IMR-90 (cell line): Measurements from ENCODE around the gene ZNF775. TPM values are rescaled to one million over a fixed set of nuclear protein-coding genes. Genes with fewer than 3 reads are reported as not detected.

ENCODE experiments used
- ATAC-seq: fragments of 200-7000 bp; cut with Tn5 transposase; 2 replicates; pipeline ENCODE4 v1.9.1; 2020; ENCODE audit warnings: low read depth, mild to moderate bottlenecking, moderate library complexity
- BruUV-seq: library from RNA; stranded (reverse); fragments of 400-500 nt; replicated peaks from 2 replicates; lab custom pipeline; 2021; lab: Mats Ljungman, UMichigan
- CTCF ChIA-PET: fragments of 300-600 bp; formaldehyde crosslinking; extraction: SDS; loops from one replicate; lab custom pipeline; 2021; ENCODE audit warnings: antibody characterized with exemption; lab: Yijun Ruan, JAX
- POLR2A ChIA-PET: fragments of 300-600 bp; sonication (Branson Sonifier 250); formaldehyde crosslinking; loops from one replicate; lab custom pipeline; 2022; ENCODE audit warnings: antibody characterized with exemption; ENCODE audit not compliant: unreplicated experiment; lab: Charles Lee
- DNase-seq: peaks from one replicate; pipeline ENCODE4 v3.0.0; 2013
- H2AFZ ChIP-seq: replicated peaks from 2 replicates; pipeline ENCODE3; 2013; ENCODE audit warnings: low read length, mild to moderate bottlenecking; ENCODE audit not compliant: poor library complexity
- H2AK5ac ChIP-seq: 2 replicates; pipeline ENCODE4 v1.6.1; 2013; ENCODE audit warnings: low read depth, low read length, inconsistent platforms
- H2AK9ac ChIP-seq: replicated peaks from 2 replicates; pipeline ENCODE3; 2013; ENCODE audit warnings: mild to moderate bottlenecking, low read depth, low read length, moderate library complexity; ENCODE audit not compliant: poor library complexity
- H2BK120ac ChIP-seq: 2 replicates; pipeline ENCODE4 v1.6.1; 2013; ENCODE audit warnings: low read depth, low read length, inconsistent platforms
- H2BK15ac ChIP-seq: 3 replicates; pipeline ENCODE4 v1.6.1; 2013; ENCODE audit warnings: low read depth, low read length, inconsistent platforms
- H2BK20ac ChIP-seq: 2 replicates; pipeline ENCODE4 v1.6.1; 2013; ENCODE audit warnings: low read depth, mild to moderate bottlenecking, inconsistent platforms, low read length, moderate library complexity
- H2BK5ac ChIP-seq: 2 replicates; pipeline ENCODE4 v1.6.1; 2013; ENCODE audit warnings: mild to moderate bottlenecking, low read depth, low read length, inconsistent platforms; ENCODE audit not compliant: poor library complexity, severe bottlenecking
- H3K14ac ChIP-seq: replicated peaks from 2 replicates; pipeline ENCODE4 v1.6.1; 2013; ENCODE audit warnings: low read depth, low read length, inconsistent platforms
- H3K18ac ChIP-seq: 2 replicates; pipeline ENCODE4 v1.6.1; 2013; ENCODE audit warnings: low read depth, low read length, control low read depth
- H3K23ac ChIP-seq: 2 replicates; pipeline ENCODE4 v1.6.1; 2013; ENCODE audit warnings: low read depth, low read length, inconsistent platforms
- H3K27ac ChIP-seq: 2 replicates; pipeline ENCODE4 v1.5.1; 2013; ENCODE audit warnings: mild to moderate bottlenecking, control low read depth, low read length; ENCODE audit not compliant: insufficient read depth
- H3K27me3 ChIP-seq: 2 replicates; pipeline ENCODE4 v1.6.1; 2013; ENCODE audit warnings: low read length; ENCODE audit not compliant: control insufficient read depth, insufficient read depth
- H3K36me3 ChIP-seq: 2 replicates; pipeline ENCODE4 v1.6.1; 2013; ENCODE audit warnings: low read length, mixed read lengths; ENCODE audit not compliant: control insufficient read depth, insufficient read depth
- H3K4ac ChIP-seq: 2 replicates; pipeline ENCODE4 v1.6.1; 2013; ENCODE audit warnings: low read depth, low read length, inconsistent platforms
- H3K4me1 ChIP-seq: 2 replicates; pipeline ENCODE4 v1.6.1; 2013; ENCODE audit warnings: low read length, mixed read lengths; ENCODE audit not compliant: control insufficient read depth, insufficient read depth
- H3K4me2 ChIP-seq: 2 replicates; pipeline ENCODE4 v1.6.1; 2013; ENCODE audit warnings: low read depth, mild to moderate bottlenecking, control low read depth, low read length, moderate library complexity
- H3K4me3 ChIP-seq: 2 replicates; pipeline ENCODE4 v1.5.1; 2013; ENCODE audit warnings: low read depth, mild to moderate bottlenecking, control low read depth, low read length, moderate library complexity; ENCODE audit not compliant: insufficient read depth
- H3K56ac ChIP-seq: 2 replicates; pipeline ENCODE4 v1.6.1; 2013; ENCODE audit warnings: low read length, inconsistent platforms; ENCODE audit not compliant: insufficient read depth; ENCODE audit errors: extremely low read depth
- H3K79me1 ChIP-seq, 2 experiments: 2 replicates each; pipeline ENCODE4 v1.6.1; 2013; ENCODE audit warnings: low read length in 2 of 2, inconsistent platforms in 1 of 2, low read depth in 1 of 2
- H3K9ac ChIP-seq: 2 replicates; pipeline ENCODE4 v1.6.1; 2013; ENCODE audit warnings: low read depth, low read length, control low read depth
- H3K9me1 ChIP-seq: 2 replicates; pipeline ENCODE4 v1.6.1; 2013; ENCODE audit warnings: low read length, inconsistent platforms; ENCODE audit not compliant: insufficient read depth
- H3K9me3 ChIP-seq: 2 replicates; pipeline ENCODE4 v1.6.1; 2013; ENCODE audit warnings: low read length; ENCODE audit not compliant: control insufficient read depth, insufficient read depth
- H4K20me1 ChIP-seq: 2 replicates; pipeline ENCODE4 v1.6.1; 2013; ENCODE audit warnings: low read length, inconsistent platforms; ENCODE audit not compliant: insufficient read depth
- H4K5ac ChIP-seq: 2 replicates; pipeline ENCODE4 v1.6.1; 2013; ENCODE audit warnings: mild to moderate bottlenecking, low read depth, low read length, control low read depth
- H4K8ac ChIP-seq, 2 experiments: 2 replicates each; pipeline ENCODE4 v1.6.1; 2013; ENCODE audit warnings: low read depth in 2 of 2, low read length in 2 of 2, control low read depth in 1 of 2, inconsistent platforms in 1 of 2
- H4K91ac ChIP-seq: 2 replicates; pipeline ENCODE4 v1.6.1; 2013; ENCODE audit warnings: low read depth, low read length, inconsistent platforms; ENCODE audit not compliant: insufficient read depth
- BHLHE40 ChIP-seq: fragments of 150-350 bp; IDR thresholded peaks from 2 replicates; pipeline ENCODE4 v1.6.1; 2016; ENCODE audit warnings: mild to moderate bottlenecking, low read depth, low read length
- CEBPB ChIP-seq: IDR thresholded peaks from 2 replicates; pipeline ENCODE4 v1.6.1; 2012; ENCODE audit warnings: low read depth, low read length, improper control_type of control experiment
- CHD1 ChIP-seq: IDR thresholded peaks from 2 replicates; pipeline ENCODE4 v1.6.1; 2012; ENCODE audit warnings: low read depth, low read length, improper control_type of control experiment
- FOS ChIP-seq: fragments of 150-350 bp; IDR thresholded peaks from 2 replicates; pipeline ENCODE4 v1.6.1; 2016; ENCODE audit warnings: low read depth, low read length
- MAFK ChIP-seq: IDR thresholded peaks from 2 replicates; pipeline ENCODE4 v1.6.1; 2012; ENCODE audit warnings: low read depth, low read length, improper control_type of control experiment
- MAZ ChIP-seq: IDR thresholded peaks from 2 replicates; pipeline ENCODE4 v1.6.1; 2012; ENCODE audit warnings: low read depth, mild to moderate bottlenecking, low read length, improper control_type of control experiment, moderate library complexity, borderline replicate concordance
- MXI1 ChIP-seq: IDR thresholded peaks from 2 replicates; pipeline ENCODE4 v1.6.1; 2012; ENCODE audit warnings: low read depth, mild to moderate bottlenecking, low read length, moderate library complexity, borderline replicate concordance
- NFE2L2 ChIP-seq: fragments of 150-350 bp; IDR thresholded peaks from 2 replicates; pipeline ENCODE4 v1.6.1; 2016; ENCODE audit warnings: low read depth, mild to moderate bottlenecking, low read length
- POLR2A ChIP-seq: IDR thresholded peaks from 2 replicates; pipeline ENCODE4 v1.6.1; 2012; ENCODE audit warnings: mild to moderate bottlenecking, low read depth, low read length
- RAD21 ChIP-seq: IDR thresholded peaks from 2 replicates; pipeline ENCODE4 v1.6.1; 2012; ENCODE audit warnings: low read length, improper control_type of control experiment
- RCOR1 ChIP-seq: IDR thresholded peaks from 2 replicates; pipeline ENCODE4 v1.6.1; 2012; ENCODE audit warnings: mild to moderate bottlenecking, low read length, improper control_type of control experiment; ENCODE audit not compliant: insufficient replicate concordance
- RFX5 ChIP-seq: IDR thresholded peaks from 2 replicates; pipeline ENCODE4 v1.8.0; 2012; ENCODE audit warnings: low read depth, mild to moderate bottlenecking, low read length, moderate library complexity
- SMC3 ChIP-seq: fragments of 150-350 bp; IDR thresholded peaks from 2 replicates; pipeline ENCODE4 v1.6.1; 2016; ENCODE audit warnings: low read depth, mild to moderate bottlenecking, antibody characterized with exemption, low read length, moderate library complexity
- WGBS, 2 experiments: methylation state at CpG; one replicate each; pipeline versions ENCODE4 v1.1.5 to v1.1.7; 2013; ENCODE audit warnings: missing lambda C conversion rate in 2 of 2; ENCODE audit not compliant: insufficient read length in 1 of 2; ENCODE audit errors: extremely low coverage in 2 of 2; 5-methylcytosine and 5-hydroxymethylcytosine counted together
- dilution Hi-C: fragments of 300-500 bp; cut with HindIII; formaldehyde crosslinking; loops from one replicate; pipeline ENCODE4 v1.14.3; 2018; ENCODE audit warnings: low sequenced_read_pairs; ENCODE audit not compliant: unreplicated experiment
- in situ Hi-C: fragments of 300-500 bp; cut with MboI; formaldehyde crosslinking; loops from 3 replicates; pipeline ENCODE4 v1.14.3; 2019; ENCODE audit warnings: low sequenced_read_pairs, inconsistent platforms, mixed read lengths
- intact Hi-C: fragments of 100-400 bp; cut with micrococcal nuclease; formaldehyde crosslinking; loops from 2 replicates; pipeline ENCODE4 v1.10.0; 2022
- polyA plus RNA-seq, 3 experiments: library from polyadenylated mRNA; depleted of rRNA; stranded (reverse); fragments of >200 nt; gene quantifications; 2 replicates each; pipeline ENCODE4 v1.2.3, GENCODE V29; 2012; ENCODE audit warnings: low replicate concordance in 1 of 3
- total RNA-seq: library from RNA; depleted of rRNA; stranded (reverse); fragments of >200 nt; gene quantifications from 2 replicates; pipeline ENCODE4 v1.2.3, GENCODE V29; 2012
- TF ChIP-seq, protein P1 (sequence below): fragments of 150-350 bp; IDR thresholded peaks from 2 replicates; pipeline ENCODE4 v1.6.1; 2016; ENCODE audit warnings: low read depth, mild to moderate bottlenecking, low read length, moderate library complexity, borderline replicate concordance
- TF ChIP-seq, protein P2 (sequence below): conservative IDR thresholded peaks from 2 replicates; pipeline ENCODE4 v1.5.1; 2012; ENCODE audit warnings: mild to moderate bottlenecking, low read depth, low read length, improper control_type of control experiment
- TF ChIP-seq, protein P3 (sequence below): fragments of 150-350 bp; IDR thresholded peaks from 2 replicates; pipeline ENCODE4 v1.6.1; 2017; ENCODE audit warnings: mild to moderate bottlenecking, antibody characterized with exemption, low read length, low read depth

The ZNF775 gene
- total and polyA plus RNA-seq, 2 of the 4 experiments (the other 2 are of a cell fraction): 1.4 to 2.6 TPM

DNA sequence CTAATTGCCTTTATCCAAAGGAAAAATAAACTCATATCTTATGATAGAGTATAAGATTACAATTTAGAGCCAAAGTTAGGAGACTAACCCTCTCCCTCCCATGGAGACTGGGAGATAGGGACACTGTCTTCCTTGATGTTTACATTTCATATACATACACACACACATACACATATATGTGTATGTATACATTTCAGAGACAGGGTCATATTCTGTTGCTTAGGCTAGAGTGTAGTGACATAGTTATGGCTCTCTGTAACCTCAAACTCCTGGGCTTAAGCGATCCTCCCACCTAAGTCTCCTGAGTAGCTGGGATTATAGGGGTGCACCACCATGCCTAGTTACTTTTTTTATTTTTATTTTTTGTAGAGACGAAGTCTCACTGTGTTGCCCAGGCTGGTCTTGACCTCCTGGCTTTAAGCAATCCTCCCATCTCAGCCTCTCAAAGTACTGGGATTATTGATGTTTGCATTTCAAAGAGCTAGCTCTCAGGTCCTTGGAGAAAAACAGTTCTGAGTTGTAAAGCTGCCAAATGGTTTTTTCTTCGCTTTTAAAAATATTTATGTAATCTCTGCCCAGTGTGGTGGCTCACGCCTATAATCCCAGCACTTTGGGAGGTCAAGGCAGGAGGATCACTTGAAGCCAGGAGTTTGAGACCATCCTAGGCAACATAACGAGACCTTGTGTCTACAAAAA lies 18.6 kb upstream of the ZNF775 start:
- BruUV-seq: no TSS peak
- H2AFZ ChIP-seq: no peak overlapping the region
- H4K91ac ChIP-seq: no peak overlapping the region
- no peaks in the 10 kb centered on the region; the same call in 1 of the 2 replicates for H3K4me1 ChIP-seq
- H3K27me3 ChIP-seq: peaks cover 2% of the 10 kb centered on the region; the same call in 1 of the 2 replicates
- H4K5ac ChIP-seq: no peak overlapping the region
- H2BK120ac ChIP-seq: no peak overlapping the region
- no peak overlapping the region for H2BK15ac ChIP-seq
- intact Hi-C loops: no loop called here
- DNase-seq (no peak), ATAC-seq (no peak)
- no peak overlapping the region for H3K56ac ChIP-seq
- H3K4me3 ChIP-seq: no peak overlapping the region
- H3K9ac ChIP-seq: no peak overlapping the region
- no peak overlapping the region for H2AK9ac ChIP-seq
- H3K18ac ChIP-seq: no peak overlapping the region
- dilution Hi-C loops: no loop called here
- no peaks in the 10 kb centered on the region for H4K20me1 ChIP-seq
- H2BK5ac ChIP-seq: no peak overlapping the region
- no peaks in the 10 kb centered on the region for H3K9me3 ChIP-seq
- H2BK20ac ChIP-seq: no peak overlapping the region
- WGBS, 2 experiments: no CpG with 5 or more reads among the region's 5 CpGs
- no peaks in the 10 kb centered on the region for H3K79me1 ChIP-seq
- TF ChIP-seq POLR2A: no peak
- TF ChIP-seq, protein P1, sequence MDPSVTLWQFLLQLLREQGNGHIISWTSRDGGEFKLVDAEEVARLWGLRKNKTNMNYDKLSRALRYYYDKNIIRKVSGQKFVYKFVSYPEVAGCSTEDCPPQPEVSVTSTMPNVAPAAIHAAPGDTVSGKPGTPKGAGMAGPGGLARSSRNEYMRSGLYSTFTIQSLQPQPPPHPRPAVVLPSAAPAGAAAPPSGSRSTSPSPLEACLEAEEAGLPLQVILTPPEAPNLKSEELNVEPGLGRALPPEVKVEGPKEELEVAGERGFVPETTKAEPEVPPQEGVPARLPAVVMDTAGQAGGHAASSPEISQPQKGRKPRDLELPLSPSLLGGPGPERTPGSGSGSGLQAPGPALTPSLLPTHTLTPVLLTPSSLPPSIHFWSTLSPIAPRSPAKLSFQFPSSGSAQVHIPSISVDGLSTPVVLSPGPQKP: no peak
- TF ChIP-seq, protein P2, sequence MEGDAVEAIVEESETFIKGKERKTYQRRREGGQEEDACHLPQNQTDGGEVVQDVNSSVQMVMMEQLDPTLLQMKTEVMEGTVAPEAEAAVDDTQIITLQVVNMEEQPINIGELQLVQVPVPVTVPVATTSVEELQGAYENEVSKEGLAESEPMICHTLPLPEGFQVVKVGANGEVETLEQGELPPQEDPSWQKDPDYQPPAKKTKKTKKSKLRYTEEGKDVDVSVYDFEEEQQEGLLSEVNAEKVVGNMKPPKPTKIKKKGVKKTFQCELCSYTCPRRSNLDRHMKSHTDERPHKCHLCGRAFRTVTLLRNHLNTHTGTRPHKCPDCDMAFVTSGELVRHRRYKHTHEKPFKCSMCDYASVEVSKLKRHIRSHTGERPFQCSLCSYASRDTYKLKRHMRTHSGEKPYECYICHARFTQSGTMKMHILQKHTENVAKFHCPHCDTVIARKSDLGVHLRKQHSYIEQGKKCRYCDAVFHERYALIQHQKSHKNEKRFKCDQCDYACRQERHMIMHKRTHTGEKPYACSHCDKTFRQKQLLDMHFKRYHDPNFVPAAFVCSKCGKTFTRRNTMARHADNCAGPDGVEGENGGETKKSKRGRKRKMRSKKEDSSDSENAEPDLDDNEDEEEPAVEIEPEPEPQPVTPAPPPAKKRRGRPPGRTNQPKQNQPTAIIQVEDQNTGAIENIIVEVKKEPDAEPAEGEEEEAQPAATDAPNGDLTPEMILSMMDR: no peak
- no peak for TF ChIP-seq NFE2L2
- TF ChIP-seq RFX5: no peak
- no peak for TF ChIP-seq RAD21
- no peak for TF ChIP-seq BHLHE40
- TF ChIP-seq MAZ: no peak
- TF ChIP-seq CEBPB: no peak
- TF ChIP-seq, protein P3, sequence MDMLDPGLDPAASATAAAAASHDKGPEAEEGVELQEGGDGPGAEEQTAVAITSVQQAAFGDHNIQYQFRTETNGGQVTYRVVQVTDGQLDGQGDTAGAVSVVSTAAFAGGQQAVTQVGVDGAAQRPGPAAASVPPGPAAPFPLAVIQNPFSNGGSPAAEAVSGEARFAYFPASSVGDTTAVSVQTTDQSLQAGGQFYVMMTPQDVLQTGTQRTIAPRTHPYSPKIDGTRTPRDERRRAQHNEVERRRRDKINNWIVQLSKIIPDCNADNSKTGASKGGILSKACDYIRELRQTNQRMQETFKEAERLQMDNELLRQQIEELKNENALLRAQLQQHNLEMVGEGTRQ: no peak
- TF ChIP-seq SMC3: no peak
- TF ChIP-seq CHD1: no peak
- no peak for TF ChIP-seq RCOR1
- no peak for TF ChIP-seq MAFK
- no peak for TF ChIP-seq MXI1
- no peak for TF ChIP-seq FOS
- H3K23ac ChIP-seq: no peak overlapping the region
- no peak overlapping the region for H4K8ac ChIP-seq
- no peak overlapping the region for H3K4ac ChIP-seq
- no peaks in the 10 kb centered on the region for H3K36me3 ChIP-seq
- H3K27ac ChIP-seq: no peak overlapping the region
- H2AK5ac ChIP-seq: no peak overlapping the region
- no peak overlapping the region for H3K14ac ChIP-seq
- no peak overlapping the region for H3K4me2 ChIP-seq
- ChIA-PET CTCF (no interaction called here), POLR2A (no interaction called here)
- in situ Hi-C loops: no loop called here
- H3K9me1 ChIP-seq: no peaks in the 10 kb centered on the region; the same call in 1 of the 2 replicates
